Endothelial cell (in vitro differentiated cells): ENCODE results near the gene PRPF19. TPM values are rescaled to one million over a fixed set of nuclear protein-coding genes. Genes with fewer than 3 reads are reported as not detected.

Experiments used
- DNase-seq: peaks from one replicate; pipeline ENCODE4 v3.0.0; 2021; ENCODE audit warnings: low spot score
- H3K27ac Mint-ChIP-seq: one replicate; pipeline ENCODE4 v1.8.0; 2021; ENCODE audit warnings: mixed read lengths, inconsistent platforms; ENCODE audit not compliant: unreplicated experiment
- H3K27me3 Mint-ChIP-seq: one replicate; pipeline ENCODE4 v1.8.0; 2021; ENCODE audit warnings: mild to moderate bottlenecking, moderate library complexity, mixed read lengths, inconsistent platforms; ENCODE audit not compliant: unreplicated experiment
- H3K36me3 Mint-ChIP-seq: one replicate; pipeline ENCODE4 v1.8.0; 2021; ENCODE audit warnings: mild to moderate bottlenecking, low read depth, mixed read lengths, inconsistent platforms; ENCODE audit not compliant: unreplicated experiment
- H3K4me1 Mint-ChIP-seq: one replicate; pipeline ENCODE4 v1.8.0; 2021; ENCODE audit warnings: mild to moderate bottlenecking, mixed read lengths, inconsistent platforms; ENCODE audit not compliant: unreplicated experiment
- H3K4me3 Mint-ChIP-seq: one replicate; pipeline ENCODE4 v1.8.0; 2021; ENCODE audit warnings: mild to moderate bottlenecking, mixed read lengths, inconsistent platforms; ENCODE audit not compliant: unreplicated experiment
- H3K9me3 Mint-ChIP-seq: one replicate; pipeline ENCODE4 v1.8.0; 2021; ENCODE audit warnings: mixed read lengths, inconsistent platforms; ENCODE audit not compliant: unreplicated experiment
- total RNA-seq: library from RNA; stranded (reverse); fragmentation: NEBNext Ultra II Directional; extraction: Animal tissue kit (Norgen Biotek cat#: 25700); gene quantifications from one replicate; pipeline ENCODE4 v1.2.1, GENCODE V29; 2021; ENCODE audit not compliant: unreplicated experiment
- TF ChIP-seq, protein P1 (sequence below): fragments of 200-600 bp; sonication (generic); IDR thresholded peaks from one replicate; pipeline ENCODE4 v1.5.0; 2021; ENCODE audit warnings: antibody characterized with exemption; ENCODE audit not compliant: unreplicated experiment

Gene PRPF19
- total RNA-seq, 1 donor from 2014 or later: 163 TPM

DNA sequence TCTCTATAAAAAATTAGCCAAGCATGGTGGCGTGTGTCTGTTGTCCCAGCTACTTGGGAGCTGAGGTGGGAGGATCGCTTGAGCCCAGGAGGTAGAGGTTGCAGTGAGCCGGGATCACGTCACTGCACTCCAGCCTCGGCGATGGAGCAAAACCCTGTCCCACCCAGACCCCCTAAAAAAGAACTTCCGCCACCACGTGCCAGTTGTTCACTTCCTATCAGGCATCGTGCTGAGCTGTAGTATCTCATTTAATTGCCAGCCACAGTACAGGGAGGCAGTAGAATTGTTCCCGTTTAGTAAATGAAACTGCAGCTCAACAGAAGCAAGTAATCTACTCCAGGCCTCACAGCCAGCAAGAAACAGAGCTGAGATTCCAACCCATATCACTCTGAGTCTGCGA lies 14.9 kb upstream of the PRPF19 start:
- TF ChIP-seq, protein P1, sequence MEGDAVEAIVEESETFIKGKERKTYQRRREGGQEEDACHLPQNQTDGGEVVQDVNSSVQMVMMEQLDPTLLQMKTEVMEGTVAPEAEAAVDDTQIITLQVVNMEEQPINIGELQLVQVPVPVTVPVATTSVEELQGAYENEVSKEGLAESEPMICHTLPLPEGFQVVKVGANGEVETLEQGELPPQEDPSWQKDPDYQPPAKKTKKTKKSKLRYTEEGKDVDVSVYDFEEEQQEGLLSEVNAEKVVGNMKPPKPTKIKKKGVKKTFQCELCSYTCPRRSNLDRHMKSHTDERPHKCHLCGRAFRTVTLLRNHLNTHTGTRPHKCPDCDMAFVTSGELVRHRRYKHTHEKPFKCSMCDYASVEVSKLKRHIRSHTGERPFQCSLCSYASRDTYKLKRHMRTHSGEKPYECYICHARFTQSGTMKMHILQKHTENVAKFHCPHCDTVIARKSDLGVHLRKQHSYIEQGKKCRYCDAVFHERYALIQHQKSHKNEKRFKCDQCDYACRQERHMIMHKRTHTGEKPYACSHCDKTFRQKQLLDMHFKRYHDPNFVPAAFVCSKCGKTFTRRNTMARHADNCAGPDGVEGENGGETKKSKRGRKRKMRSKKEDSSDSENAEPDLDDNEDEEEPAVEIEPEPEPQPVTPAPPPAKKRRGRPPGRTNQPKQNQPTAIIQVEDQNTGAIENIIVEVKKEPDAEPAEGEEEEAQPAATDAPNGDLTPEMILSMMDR: no peak
- Mint-ChIP-seq H3K36me3 (peaks cover 34% of the 10 kb centered on the region), H3K27ac (no peak overlapping the region), H3K4me1 (peaks cover 20% of the 10 kb centered on the region), H3K27me3 (peaks cover 8% of the 10 kb centered on the region), H3K9me3 (no peaks in the 10 kb centered on the region), H3K4me3 (no peak overlapping the region)
- DNase-seq: no peak

DNA sequence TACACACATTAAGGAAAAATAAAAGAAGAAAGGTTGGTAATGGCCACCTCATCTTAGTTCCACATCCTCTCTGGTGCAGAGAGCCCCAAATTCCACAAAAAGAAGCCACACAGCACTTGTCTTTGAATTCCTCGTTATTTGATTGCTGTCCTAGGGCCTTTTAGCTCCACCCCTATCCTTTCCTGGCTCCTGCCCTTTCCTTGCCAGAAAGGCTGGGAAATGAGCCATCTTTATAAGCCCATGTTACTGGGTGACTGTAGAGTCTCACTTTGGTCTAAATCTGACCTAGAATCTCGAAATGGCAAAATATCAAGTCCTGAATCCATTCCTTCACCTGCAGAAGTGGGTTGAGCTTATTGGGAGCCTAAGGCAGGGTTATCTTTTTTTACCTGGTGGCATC lies 13.6 kb upstream of the PRPF19 start:
- Mint-ChIP-seq H3K36me3 (peaks cover 34% of the 10 kb centered on the region), H3K27ac (no peak overlapping the region), H3K9me3 (no peaks in the 10 kb centered on the region), H3K27me3 (peaks cover 10% of the 10 kb centered on the region), H3K4me3 (no peak overlapping the region), H3K4me1 (peaks cover 19% of the 10 kb centered on the region)
- no peak for DNase-seq
- TF ChIP-seq, protein P1: no peak

DNA sequence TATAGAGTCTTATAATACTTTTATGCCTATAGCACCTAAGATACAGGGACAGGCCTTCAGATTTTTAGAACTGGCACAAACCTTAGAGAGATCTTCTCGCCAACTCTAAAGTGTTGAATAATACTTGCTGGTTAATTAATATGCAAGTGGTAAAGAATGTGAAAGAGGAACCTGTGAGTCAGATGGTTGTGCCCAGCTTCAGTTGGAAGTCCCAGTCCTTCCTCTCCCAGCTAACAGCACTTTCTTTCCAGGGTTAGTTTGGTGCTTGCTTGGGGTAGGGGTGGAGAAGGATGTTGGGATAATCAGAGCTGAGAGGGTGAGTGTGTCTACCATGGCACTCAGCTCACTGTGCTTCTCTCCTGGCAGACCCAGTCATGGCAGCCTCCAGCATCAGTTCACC lies 12.9 kb upstream of the PRPF19 start:
- Mint-ChIP-seq H3K9me3 (no peaks in the 10 kb centered on the region), H3K36me3 (peaks cover 34% of the 10 kb centered on the region), H3K4me1 (peaks cover 21% of the 10 kb centered on the region), H3K27me3 (peaks cover 12% of the 10 kb centered on the region), H3K4me3 (no peak overlapping the region), H3K27ac (no peak overlapping the region)
- DNase-seq: no peak
- TF ChIP-seq, protein P1: no peak

DNA sequence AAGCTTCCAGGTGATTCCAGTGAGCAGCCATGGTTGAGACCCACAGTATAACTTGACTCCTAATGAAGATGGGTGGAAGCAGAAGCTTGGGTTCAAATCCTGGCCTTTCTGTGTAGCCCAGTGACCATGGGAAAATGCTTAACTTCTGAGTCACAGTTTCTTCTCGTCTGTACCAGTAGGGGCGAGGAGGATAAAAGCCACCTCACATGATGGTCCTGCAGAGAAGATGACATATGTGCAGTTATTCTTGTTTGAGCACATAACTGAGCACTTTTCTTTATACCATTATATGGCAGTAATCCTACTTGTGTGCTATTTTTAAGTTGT lies 12.5 kb upstream of the PRPF19 start:
- H3K9me3 Mint-ChIP-seq: no peaks in the 10 kb centered on the region
- TF ChIP-seq, protein P1: no peak
- no peak overlapping the region for H3K4me3 Mint-ChIP-seq
- H3K27me3 Mint-ChIP-seq: peaks cover 14% of the 10 kb centered on the region
- DNase-seq: no peak
- peaks cover 34% of the 10 kb centered on the region for H3K36me3 Mint-ChIP-seq
- no peak overlapping the region for H3K27ac Mint-ChIP-seq
- H3K4me1 Mint-ChIP-seq: peaks cover 23% of the 10 kb centered on the region

DNA sequence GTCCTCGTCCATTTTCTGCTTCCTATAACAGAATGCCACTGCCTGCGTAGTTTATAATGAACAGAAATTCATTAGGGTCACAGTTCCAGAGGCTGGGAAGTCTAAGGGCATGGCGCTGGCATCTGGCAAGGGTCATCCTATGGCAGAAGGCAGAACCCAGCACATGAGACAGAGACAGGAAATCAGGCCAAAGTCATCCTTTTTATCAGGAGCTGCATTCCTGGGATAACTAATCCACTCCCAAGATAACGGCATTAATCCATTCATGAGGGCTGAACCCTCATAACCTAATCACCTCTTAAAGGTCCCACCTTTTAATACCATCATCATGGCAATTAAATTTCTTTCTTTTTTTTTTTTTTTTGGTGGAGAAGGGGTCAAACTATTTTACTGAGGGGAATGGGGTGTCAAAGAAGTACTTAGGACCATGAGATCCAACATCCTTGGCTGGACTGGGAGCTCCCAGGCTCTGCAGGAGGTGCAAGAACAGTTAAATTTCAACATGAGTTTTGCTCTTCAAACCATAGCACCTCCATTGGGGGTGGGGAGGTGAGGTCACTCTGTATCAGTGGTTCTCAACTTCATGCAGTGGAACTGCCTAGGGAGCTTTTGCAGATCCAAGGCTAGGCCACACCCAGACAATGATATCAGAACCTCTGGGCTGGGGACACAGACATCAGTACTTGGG lies 12.0 kb upstream of the PRPF19 start:
- Mint-ChIP-seq H3K4me1 (peaks cover 28% of the 10 kb centered on the region), H3K4me3 (no peak overlapping the region), H3K9me3 (no peaks in the 10 kb centered on the region), H3K27me3 (peaks cover 15% of the 10 kb centered on the region), H3K36me3 (peaks cover 33% of the 10 kb centered on the region), H3K27ac (no peak overlapping the region)
- TF ChIP-seq, protein P1: no peak
- no peak for DNase-seq
